K562 (cell line): ENCODE measurements around the gene LDLRAD3. TPM values are rescaled to one million over a fixed set of nuclear protein-coding genes. Genes with fewer than 3 reads are reported as not detected.

Experiments used
- ATAC-seq: fragments of 200-7000 bp; cut with Tn5 transposase; 3 replicates; pipeline ENCODE4 v1.9.1; 2020; ENCODE audit warnings: moderate library complexity
- BruUV-seq: library from RNA; stranded (reverse); fragments of 400-500 nt; replicated peaks from 2 replicates; lab custom pipeline; 2021; lab: Mats Ljungman, UMichigan
- CTCF ChIA-PET: fragments of 300-600 bp; formaldehyde crosslinking; extraction: SDS; loops from one replicate; lab custom pipeline; 2021; ENCODE audit warnings: low intra/inter-chr PET ratio; lab: Yijun Ruan, JAX
- POLR2A ChIA-PET: fragments of 300-600, 350-650 bp; sonication (Branson Sonifier 250); formaldehyde crosslinking; extraction: SDS; loops from one replicate; lab custom pipeline; 2021; ENCODE audit warnings: antibody characterized with exemption, inconsistent platforms; lab: Yijun Ruan, JAX
- DNase-seq, 4 experiments: peaks; one replicate each; pipeline versions ENCODE4 v3.0.0 to v3.0.0-alpha.2; 2011 to 2018; ENCODE audit warnings: low spot score in 3 of 4, mixed read lengths in 3 of 4; ENCODE audit errors: extremely low read depth in 1 of 4
- FAIRE-seq: peaks from 2 replicates; lab custom pipeline; 2011; peaks lifted over from hg19 to GRCh38; lab: Jason Lieb, UNC
- H2AFZ ChIP-seq: 2 replicates; pipeline ENCODE4 v1.6.0; 2011; ENCODE audit warnings: low read depth, low read length, control low read depth, inconsistent platforms
- H3K27ac ChIP-seq: fragments of 200-600 bp; 3 replicates; pipeline ENCODE4 v1.8.0; 2011; ENCODE audit warnings: low read depth, mild to moderate bottlenecking, control low read depth, inconsistent platforms, low read length, moderate library complexity, mixed read lengths; ENCODE audit errors: extremely low read depth
- H3K27me3 ChIP-seq, 2 experiments: fragments of 300-600 bp in 1 of 2; 2 replicates in 1 of 2; 3 replicates in 1 of 2; pipeline versions ENCODE4 v1.6.0 to v1.8.0; 2011; ENCODE audit warnings: inconsistent platforms in 2 of 2, low read length in 2 of 2, mild to moderate bottlenecking in 1 of 2, mixed read lengths in 1 of 2, moderate library complexity in 1 of 2; ENCODE audit not compliant: control insufficient read depth in 2 of 2, insufficient read depth in 2 of 2
- H3K36me3 ChIP-seq: fragments of 300-600 bp; 3 replicates; pipeline ENCODE4 v1.8.0; 2011; ENCODE audit warnings: mild to moderate bottlenecking, low read length, inconsistent platforms; ENCODE audit not compliant: control insufficient read depth, insufficient read depth
- H3K4me1 ChIP-seq, 2 experiments: fragments of 200-600 bp in 1 of 2; replicated peaks in 1 of 2; 2 replicates in 1 of 2; 3 replicates in 1 of 2; pipeline versions ENCODE4 v1.5.1 to v1.8.0; 2011; ENCODE audit warnings: inconsistent platforms in 2 of 2, low read length in 2 of 2, mild to moderate bottlenecking in 1 of 2, mixed read lengths in 1 of 2, moderate library complexity in 1 of 2; ENCODE audit not compliant: control insufficient read depth in 2 of 2, insufficient read depth in 2 of 2
- H3K4me2 ChIP-seq: 2 replicates; pipeline ENCODE4 v1.6.1; 2011; ENCODE audit warnings: low read length, control low read depth, inconsistent platforms, mixed read lengths; ENCODE audit not compliant: insufficient read depth
- H3K4me3 ChIP-seq: fragments of 200-600 bp; sonication (generic), shearing (Covaris generic); 2 replicates; pipeline ENCODE4 v1.5.1; 2016; ENCODE audit warnings: control low read depth, inconsistent platforms
- H3K79me2 ChIP-seq: fragments of 200-600 bp; 3 replicates; pipeline ENCODE4 v1.8.0; 2011; ENCODE audit warnings: low read length, inconsistent platforms; ENCODE audit not compliant: control insufficient read depth, insufficient read depth
- H3K9ac ChIP-seq, 2 experiments: 2 replicates each; pipeline versions ENCODE4 v1.6.0 to v1.6.1; 2011; ENCODE audit warnings: low read depth in 2 of 2, low read length in 2 of 2, control low read depth in 1 of 2, inconsistent platforms in 1 of 2, mild to moderate bottlenecking in 1 of 2, mixed read lengths in 1 of 2; ENCODE audit not compliant: insufficient read depth in 1 of 2
- H3K9me1 ChIP-seq: one replicate; pipeline ENCODE4 v1.6.0; 2011; ENCODE audit warnings: inconsistent platforms, mild to moderate bottlenecking, low read length, moderate library complexity; ENCODE audit not compliant: control insufficient read depth, insufficient read depth
- H3K9me3 ChIP-seq: replicated peaks from 2 replicates; pipeline ENCODE4 v1.5.1; 2011; ENCODE audit warnings: low read depth, low read length, inconsistent platforms; ENCODE audit not compliant: control insufficient read depth, insufficient read depth
- H4K20me1 ChIP-seq: replicated peaks from 2 replicates; pipeline ENCODE4 v1.6.1; 2011; ENCODE audit warnings: low read length, inconsistent platforms, mixed read lengths; ENCODE audit not compliant: control insufficient read depth, insufficient read depth
- CCNT2 ChIP-seq: IDR thresholded peaks from 2 replicates; pipeline ENCODE4 v1.6.1; 2011; ENCODE audit warnings: borderline replicate concordance, low read depth, mild to moderate bottlenecking, moderate library complexity, mixed read lengths, low read length; ENCODE audit not compliant: insufficient read length; ENCODE audit errors: extremely low read depth
- CHCHD3 ChIP-seq: fragments of 250-450 bp; sonication (Bioruptor Pico); IDR thresholded peaks from 2 replicates; pipeline ENCODE4 v2.1.2; 2022; ENCODE audit warnings: mild to moderate bottlenecking
- CTBP1 ChIP-seq: fragments of 450-650 bp; IDR thresholded peaks from 2 replicates; pipeline ENCODE4 v1.6.1; 2016; ENCODE audit warnings: borderline replicate concordance
- KDM5B ChIP-seq: fragments of 200-600 bp; sonication (generic); IDR thresholded peaks from 2 replicates; pipeline ENCODE4 v1.6.1; 2012; ENCODE audit warnings: low read depth, mild to moderate bottlenecking, moderate library complexity, low read length, control low read depth, inconsistent platforms; ENCODE audit not compliant: insufficient replicate concordance
- NR2F6 ChIP-seq: fragments of 450-650 bp; formaldehyde crosslinking; IDR thresholded peaks from 2 replicates; pipeline ENCODE4 v1.4.0; 2020; ENCODE audit warnings: mild to moderate bottlenecking
- PTBP1 ChIP-seq: fragments of 200-400 bp; formaldehyde crosslinking; IDR thresholded peaks from 2 replicates; pipeline ENCODE4 v1.6.1; 2017; ENCODE audit warnings: low read depth, low read length
- ZNF57 ChIP-seq: fragments of 450-650 bp; formaldehyde crosslinking; IDR thresholded peaks from 2 replicates; pipeline ENCODE4 v1.4.0; 2020; ENCODE audit warnings: mild to moderate bottlenecking, moderate library complexity
- WGBS: fragments of 100-300 bp; shearing (Covaris generic); methylation state at CpG from one replicate; pipeline ENCODE4 v1.1.6; 2016; ENCODE audit warnings: low coverage, mixed read lengths; ENCODE audit not compliant: insufficient coverage; ENCODE audit errors: missing lambda C conversion rate; 5-methylcytosine and 5-hydroxymethylcytosine counted together
- in situ Hi-C: fragments of 300-500 bp; cut with MboI; formaldehyde crosslinking; loops from 4 replicates; pipeline ENCODE4 v1.15.0; 2018; ENCODE audit warnings: inconsistent platforms, mixed read lengths
- intact Hi-C: fragments of 100-400 bp; cut with micrococcal nuclease; formaldehyde crosslinking; loops from 2 replicates; pipeline ENCODE4 v1.14.2; 2022
- polyA plus RNA-seq, 8 experiments: library from polyadenylated mRNA; depleted of rRNA in 4 of 8; stranded (reverse) in 5 of 8; unstranded in 3 of 8; fragments of >200 nt; fragmentation: Nextera tagmentation in 2 of 8; fragmentation: Illumina TruSeq in 1 of 8; extraction: Ambion mirVana in 2 of 8; extraction: Trizol in 1 of 8; gene quantifications; 2 replicates each; pipeline versions ENCODE4 v1.2.1 to v1.2.3, GENCODE V29; 2011 to 2014; ENCODE audit warnings: inconsistent platforms in 1 of 8, missing spikeins in 1 of 8
- total RNA-seq, 7 experiments: library from RNA; depleted of rRNA in 6 of 7; stranded (reverse); fragments of >200 nt in 6 of 7; fragmentation: Illumina TruSeq in 2 of 7; extraction: Trizol in 2 of 7; gene quantifications; 2 replicates each; pipeline versions ENCODE4 v1.2.1 to v1.2.3, GENCODE V29; 2011 to 2021; ENCODE audit warnings: low replicate concordance in 1 of 7
- TF ChIP-seq, protein P1 (sequence below): fragments of 450-650 bp; formaldehyde crosslinking; IDR thresholded peaks from 2 replicates; pipeline ENCODE4 v1.4.0; 2022; ENCODE audit warnings: mild to moderate bottlenecking, moderate library complexity
- TF ChIP-seq, protein P2 (sequence below): IDR thresholded peaks from 2 replicates; pipeline ENCODE4 v1.6.1; 2016; ENCODE audit warnings: missing genetic modification characterization, missing compliant biosample characterization
- TF ChIP-seq, protein P3 (sequence below): fragments of 450-650 bp; IDR thresholded peaks from 2 replicates; pipeline ENCODE4 v1.6.1; 2016; ENCODE audit warnings: low read depth, mild to moderate bottlenecking, moderate library complexity
- TF ChIP-seq, protein P4 (sequence below): fragments of 200-800 bp; sonication (Bioruptor generic); IDR thresholded peaks from 2 replicates; pipeline ENCODE4 v1.6.1; 2017; ENCODE audit warnings: missing genetic modification characterization, missing compliant biosample characterization
- TF ChIP-seq, protein P5 (sequence below): fragments of 250-450 bp; sonication (Bioruptor Pico); IDR thresholded peaks from 2 replicates; pipeline ENCODE4 v1.5.0; 2021; ENCODE audit warnings: mild to moderate bottlenecking, borderline replicate concordance
- TF ChIP-seq, protein P6 (sequence below): fragments of 250-450 bp; sonication (Bioruptor Pico); IDR thresholded peaks from 2 replicates; pipeline ENCODE4 v1.5.0; 2021

Gene LDLRAD3
- total and polyA plus RNA-seq, 9 of the 15 experiments (the other 6 are each of a cell fraction or from before 2014, with no cell fraction given), result 0.73 to 7.2 (median 3.5) TPM

DNA sequence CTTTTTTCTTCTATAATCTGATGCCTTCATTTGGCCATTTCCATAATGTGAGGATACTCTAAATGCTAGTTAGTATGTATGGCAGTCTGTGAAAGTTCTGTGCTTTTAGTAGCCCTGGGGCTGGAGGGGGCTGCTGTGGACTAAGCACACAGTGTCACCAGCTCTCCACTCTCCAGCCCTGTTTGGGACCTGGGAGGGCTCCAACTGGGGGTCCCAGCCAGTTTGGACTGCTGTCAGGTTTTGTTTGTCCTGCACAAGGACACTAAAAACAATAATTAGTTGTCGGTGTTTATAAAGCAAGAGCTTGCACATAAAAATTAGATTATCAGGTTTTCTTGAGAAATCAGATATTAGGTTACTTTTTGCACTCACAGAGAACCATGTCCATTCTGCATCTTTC lies 103.1 kb downstream of the LDLRAD3 start (continued):
- TF ChIP-seq, protein P1, sequence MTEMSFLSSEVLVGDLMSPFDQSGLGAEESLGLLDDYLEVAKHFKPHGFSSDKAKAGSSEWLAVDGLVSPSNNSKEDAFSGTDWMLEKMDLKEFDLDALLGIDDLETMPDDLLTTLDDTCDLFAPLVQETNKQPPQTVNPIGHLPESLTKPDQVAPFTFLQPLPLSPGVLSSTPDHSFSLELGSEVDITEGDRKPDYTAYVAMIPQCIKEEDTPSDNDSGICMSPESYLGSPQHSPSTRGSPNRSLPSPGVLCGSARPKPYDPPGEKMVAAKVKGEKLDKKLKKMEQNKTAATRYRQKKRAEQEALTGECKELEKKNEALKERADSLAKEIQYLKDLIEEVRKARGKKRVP, result no peak
- no peak for TF ChIP-seq PTBP1

DNA sequence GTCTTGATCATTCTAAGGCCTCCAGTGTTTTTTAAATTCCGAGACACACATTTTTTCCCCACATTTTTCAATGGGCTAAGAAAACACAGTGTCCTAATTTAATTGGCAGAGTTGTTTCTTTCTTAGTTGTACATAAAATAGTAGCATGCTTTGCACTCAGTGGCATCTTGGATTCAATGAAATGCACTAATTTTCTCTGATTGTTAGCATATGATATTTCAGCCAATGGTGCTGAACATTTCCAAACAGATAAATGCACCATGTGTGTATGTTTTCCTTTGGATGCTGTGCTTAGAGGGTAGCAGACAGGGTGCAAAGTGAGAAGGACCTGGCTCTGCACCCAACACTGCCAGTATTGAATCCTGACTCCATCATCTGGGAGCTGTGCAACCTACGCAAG lies 103.5 kb downstream of the LDLRAD3 start:
- no peaks in the 10 kb centered on the region for H3K9me3 ChIP-seq
- 71% methylated on average over 2 of the region's 2 CpGs for WGBS
- H3K79me2 ChIP-seq, result no peaks in the 10 kb centered on the region
- peaks cover 0 to 8% of the 10 kb centered on the region in 2 experiments; a peak in 2 of 5 replicates for H3K4me1 ChIP-seq
- H3K4me3 ChIP-seq, result no peak overlapping the region
- no peak overlapping the region for H3K27ac ChIP-seq
- no peak overlapping the region for H3K4me2 ChIP-seq
- no peak overlapping the region for H3K9ac ChIP-seq
- H3K9me1 ChIP-seq, result no peaks in the 10 kb centered on the region
- ChIA-PET CTCF (no interaction called here), POLR2A (interaction anchor here (0.7 kb wide), 1 partner anchor 29 kb away, joined by 5 read pairs; no protein-coding TSS in a partner anchor)
- H2AFZ ChIP-seq, result no peak overlapping the region
- no peak for DNase-seq
- no TSS peak for BruUV-seq
- no peak for ATAC-seq
- no peak for FAIRE-seq
- no peaks in the 10 kb centered on the region for H3K36me3 ChIP-seq
- H4K20me1 ChIP-seq, result no peaks in the 10 kb centered on the region
- no peaks in the 10 kb centered on the region for H3K27me3 ChIP-seq
- intact Hi-C loops (no loop called here), in situ Hi-C loops (no loop called here)
- no peak for TF ChIP-seq ZNF57
- TF ChIP-seq NR2F6 (CRISPR knock-in tag), result no peak
- TF ChIP-seq KDM5B, result no peak
- TF ChIP-seq, protein P2, sequence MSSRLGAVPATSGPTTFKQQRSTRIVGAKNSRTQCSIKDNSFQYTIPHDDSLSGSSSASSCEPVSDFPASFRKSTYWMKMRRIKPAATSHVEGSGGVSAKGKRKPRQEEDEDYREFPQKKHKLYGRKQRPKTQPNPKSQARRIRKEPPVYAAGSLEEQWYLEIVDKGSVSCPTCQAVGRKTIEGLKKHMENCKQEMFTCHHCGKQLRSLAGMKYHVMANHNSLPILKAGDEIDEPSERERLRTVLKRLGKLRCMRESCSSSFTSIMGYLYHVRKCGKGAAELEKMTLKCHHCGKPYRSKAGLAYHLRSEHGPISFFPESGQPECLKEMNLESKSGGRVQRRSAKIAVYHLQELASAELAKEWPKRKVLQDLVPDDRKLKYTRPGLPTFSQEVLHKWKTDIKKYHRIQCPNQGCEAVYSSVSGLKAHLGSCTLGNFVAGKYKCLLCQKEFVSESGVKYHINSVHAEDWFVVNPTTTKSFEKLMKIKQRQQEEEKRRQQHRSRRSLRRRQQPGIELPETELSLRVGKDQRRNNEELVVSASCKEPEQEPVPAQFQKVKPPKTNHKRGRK, result no peak
- TF ChIP-seq, protein P3, sequence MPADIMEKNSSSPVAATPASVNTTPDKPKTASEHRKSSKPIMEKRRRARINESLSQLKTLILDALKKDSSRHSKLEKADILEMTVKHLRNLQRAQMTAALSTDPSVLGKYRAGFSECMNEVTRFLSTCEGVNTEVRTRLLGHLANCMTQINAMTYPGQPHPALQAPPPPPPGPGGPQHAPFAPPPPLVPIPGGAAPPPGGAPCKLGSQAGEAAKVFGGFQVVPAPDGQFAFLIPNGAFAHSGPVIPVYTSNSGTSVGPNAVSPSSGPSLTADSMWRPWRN, result no peak
- TF ChIP-seq, protein P4, sequence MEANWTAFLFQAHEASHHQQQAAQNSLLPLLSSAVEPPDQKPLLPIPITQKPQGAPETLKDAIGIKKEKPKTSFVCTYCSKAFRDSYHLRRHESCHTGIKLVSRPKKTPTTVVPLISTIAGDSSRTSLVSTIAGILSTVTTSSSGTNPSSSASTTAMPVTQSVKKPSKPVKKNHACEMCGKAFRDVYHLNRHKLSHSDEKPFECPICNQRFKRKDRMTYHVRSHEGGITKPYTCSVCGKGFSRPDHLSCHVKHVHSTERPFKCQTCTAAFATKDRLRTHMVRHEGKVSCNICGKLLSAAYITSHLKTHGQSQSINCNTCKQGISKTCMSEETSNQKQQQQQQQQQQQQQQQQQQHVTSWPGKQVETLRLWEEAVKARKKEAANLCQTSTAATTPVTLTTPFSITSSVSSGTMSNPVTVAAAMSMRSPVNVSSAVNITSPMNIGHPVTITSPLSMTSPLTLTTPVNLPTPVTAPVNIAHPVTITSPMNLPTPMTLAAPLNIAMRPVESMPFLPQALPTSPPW (CRISPR knock-in tag), result no peak
- TF ChIP-seq CCNT2, result no peak
- TF ChIP-seq, protein P5, sequence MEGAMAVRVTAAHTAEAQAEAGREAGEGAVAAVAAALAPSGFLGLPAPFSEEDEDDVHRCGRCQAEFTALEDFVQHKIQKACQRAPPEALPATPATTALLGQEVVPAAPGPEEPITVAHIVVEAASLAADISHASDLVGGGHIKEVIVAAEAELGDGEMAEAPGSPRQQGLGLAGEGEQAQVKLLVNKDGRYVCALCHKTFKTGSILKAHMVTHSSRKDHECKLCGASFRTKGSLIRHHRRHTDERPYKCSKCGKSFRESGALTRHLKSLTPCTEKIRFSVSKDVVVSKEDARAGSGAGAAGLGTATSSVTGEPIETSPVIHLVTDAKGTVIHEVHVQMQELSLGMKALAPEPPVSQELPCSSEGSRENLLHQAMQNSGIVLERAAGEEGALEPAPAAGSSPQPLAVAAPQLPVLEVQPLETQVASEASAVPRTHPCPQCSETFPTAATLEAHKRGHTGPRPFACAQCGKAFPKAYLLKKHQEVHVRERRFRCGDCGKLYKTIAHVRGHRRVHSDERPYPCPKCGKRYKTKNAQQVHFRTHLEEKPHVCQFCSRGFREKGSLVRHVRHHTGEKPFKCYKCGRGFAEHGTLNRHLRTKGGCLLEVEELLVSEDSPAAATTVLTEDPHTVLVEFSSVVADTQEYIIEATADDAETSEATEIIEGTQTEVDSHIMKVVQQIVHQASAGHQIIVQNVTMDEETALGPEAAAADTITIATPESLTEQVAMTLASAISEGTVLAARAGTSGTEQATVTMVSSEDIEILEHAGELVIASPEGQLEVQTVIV, result no peak
- TF ChIP-seq CTBP1, result no peak
- TF ChIP-seq CHCHD3 (CRISPR knock-in tag), result no peak
- TF ChIP-seq, protein P6, sequence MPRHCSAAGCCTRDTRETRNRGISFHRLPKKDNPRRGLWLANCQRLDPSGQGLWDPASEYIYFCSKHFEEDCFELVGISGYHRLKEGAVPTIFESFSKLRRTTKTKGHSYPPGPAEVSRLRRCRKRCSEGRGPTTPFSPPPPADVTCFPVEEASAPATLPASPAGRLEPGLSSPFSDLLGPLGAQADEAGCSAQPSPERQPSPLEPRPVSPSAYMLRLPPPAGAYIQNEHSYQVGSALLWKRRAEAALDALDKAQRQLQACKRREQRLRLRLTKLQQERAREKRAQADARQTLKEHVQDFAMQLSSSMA, result no peak
